PC-9 (cell line): ENCODE data around the gene USP43. TPM values are rescaled to one million over a fixed set of nuclear protein-coding genes. Genes with fewer than 3 reads are reported as not detected.

Source experiments
- BruUV-seq: library from RNA; stranded (reverse); fragments of 400-500 nt; replicated peaks from 2 replicates; lab custom pipeline; 2021; lab: Mats Ljungman, UMichigan
- CTCF ChIA-PET: fragments of 300-600 bp; sonication (Branson Sonifier 250); formaldehyde crosslinking; loops from one replicate; lab custom pipeline; 2022; ENCODE audit warnings: antibody characterized with exemption; lab: Charles Lee
- POLR2A ChIA-PET: fragments of 300-600 bp; sonication (Branson Sonifier 250); formaldehyde crosslinking; loops from one replicate; lab custom pipeline; 2022; ENCODE audit warnings: antibody characterized with exemption; ENCODE audit not compliant: unreplicated experiment; lab: Charles Lee
- DNase-seq, 2 experiments: peaks; one replicate each; pipeline versions ENCODE4 v3.0.0 to v3.0.0-alpha.2; 2015 to 2022; ENCODE audit warnings: mixed read lengths in 1 of 2
- H2AFZ ChIP-seq: fragments of 200-600 bp; sonication (generic); 2 replicates; pipeline ENCODE4 v1.8.1; 2017; ENCODE audit warnings: antibody characterized with exemption
- H3F3A ChIP-seq: fragments of 200-600 bp; sonication (generic); 2 replicates; pipeline ENCODE4 v1.8.1; 2017; ENCODE audit warnings: antibody characterized with exemption, mild to moderate bottlenecking, low read depth; ENCODE audit not compliant: insufficient read depth
- H3K27ac ChIP-seq: fragments of 200-600 bp; sonication (generic); 2 replicates; pipeline ENCODE4 v1.6.1; 2016; ENCODE audit warnings: mixed run types
- H3K27me3 ChIP-seq: fragments of 200-600 bp; sonication (generic); 2 replicates; pipeline ENCODE4 v1.6.1; 2016; ENCODE audit warnings: low read depth, mixed run types; ENCODE audit not compliant: insufficient read depth
- H3K36me3 ChIP-seq: fragments of 200-600 bp; sonication (generic); 2 replicates; pipeline ENCODE4 v1.6.1; 2016; ENCODE audit warnings: low read depth, mixed run types
- H3K4me1 ChIP-seq: fragments of 200-600 bp; sonication (generic); replicated peaks from 2 replicates; pipeline ENCODE4 v1.6.1; 2016; ENCODE audit warnings: mixed run types; ENCODE audit not compliant: insufficient read depth
- H3K4me2 ChIP-seq: fragments of 200-600 bp; sonication (generic); 2 replicates; pipeline ENCODE4 v1.6.1; 2017; ENCODE audit warnings: mixed run types
- H3K4me3 ChIP-seq: fragments of 200-600 bp; sonication (generic); 2 replicates; pipeline ENCODE4 v1.6.1; 2016; ENCODE audit warnings: mixed run types
- H3K79me2 ChIP-seq: fragments of 200-600 bp; sonication (generic); 2 replicates; pipeline ENCODE4 v1.6.1; 2017; ENCODE audit warnings: low read depth, mixed run types
- H3K9me2 ChIP-seq: fragments of 200-600 bp; sonication (generic); 2 replicates; pipeline ENCODE4 v1.8.1; 2017; ENCODE audit warnings: mild to moderate bottlenecking; ENCODE audit not compliant: insufficient read depth
- H3K9me3 ChIP-seq: fragments of 200-600 bp; sonication (generic); 2 replicates; pipeline ENCODE4 v1.8.1; 2016; ENCODE audit warnings: low read depth; ENCODE audit not compliant: insufficient read depth
- H4K20me1 ChIP-seq: fragments of 200-600 bp; sonication (generic); 2 replicates; pipeline ENCODE4 v1.8.1; 2017; ENCODE audit not compliant: insufficient read depth
- CTCF ChIP-seq: fragments of 200-600 bp; sonication (generic); conservative IDR thresholded peaks from 2 replicates; pipeline ENCODE4 v1.6.1; 2017; ENCODE audit warnings: mixed run types, antibody characterized with exemption, mild to moderate bottlenecking, moderate library complexity
- EZH2 ChIP-seq: fragments of 200-600 bp; sonication (generic); IDR thresholded peaks from 2 replicates; pipeline ENCODE4 v1.8.0; 2017; ENCODE audit warnings: antibody characterized with exemption, low read depth
- intact Hi-C: fragments of 100-400 bp; cut with micrococcal nuclease; formaldehyde crosslinking; loops from one replicate; pipeline ENCODE4 v1.10.0; 2022; ENCODE audit not compliant: unreplicated experiment
- total RNA-seq: library from RNA; stranded (reverse); gene quantifications from 2 replicates; pipeline ENCODE4 v1.2.3, GENCODE V29; 2021

The USP43 gene
- total RNA-seq, 1 experiment from 2014 or later = 16.0 TPM

DNA sequence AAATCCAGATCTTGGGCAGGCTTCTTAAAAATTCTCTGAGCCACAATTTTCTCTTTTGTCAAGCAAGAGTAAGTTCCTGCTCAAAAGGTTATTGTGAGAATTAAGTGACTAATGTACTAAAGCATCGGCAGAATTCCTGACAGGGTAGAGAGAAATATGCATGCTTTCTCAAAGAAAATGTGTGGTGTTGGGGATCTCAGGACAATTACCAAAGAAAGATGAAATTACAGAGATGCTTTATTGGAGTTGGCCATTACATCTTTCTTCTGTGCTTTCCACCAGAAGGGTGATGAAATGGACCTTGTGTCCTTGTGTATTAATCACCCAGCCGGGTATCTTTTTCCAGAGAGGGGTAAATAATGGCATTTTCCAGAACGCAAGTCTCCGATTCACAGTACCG lies 1.7 kb upstream of the USP43 start:
- POLR2A ChIA-PET = interaction anchor here (0.7 kb wide), 1 partner anchor 569 kb away, joined by 6 read pairs; no protein-coding TSS in a partner anchor
- no peaks in the 10 kb centered on the region for H3K9me3 ChIP-seq
- CTCF ChIA-PET = interaction anchor here (0.6 kb wide), 1 partner anchor 1834 kb away, joined by 4 read pairs; no protein-coding TSS in a partner anchor
- no TSS peak for BruUV-seq
- peaks cover 25% of the 10 kb centered on the region for H3K79me2 ChIP-seq
- H3K9me2 ChIP-seq = no peaks in the 10 kb centered on the region
- no peak overlapping the region for H3K4me3 ChIP-seq
- H3K27me3 ChIP-seq = no peaks in the 10 kb centered on the region
- no peak overlapping the region for H2AFZ ChIP-seq
- H4K20me1 ChIP-seq = no peaks in the 10 kb centered on the region
- H3K4me2 ChIP-seq = peak overlapping the region; percentile 86; the same call in 1 of the 2 replicates
- peaks cover 22% of the 10 kb centered on the region for H3K4me1 ChIP-seq
- H3F3A ChIP-seq = peaks cover 8% of the 10 kb centered on the region; the same call in 1 of the 2 replicates
- H3K36me3 ChIP-seq = no peaks in the 10 kb centered on the region
- H3K27ac ChIP-seq = no peak overlapping the region
- no peak for DNase-seq
- TF ChIP-seq CTCF (no peak), EZH2 (no peak)
- intact Hi-C loops = loop anchor here (1.0 to 10.0 kb wide), 5 partner anchors 26 to 281 kb away; partner anchors contain the start of gene CFAP52

DNA sequence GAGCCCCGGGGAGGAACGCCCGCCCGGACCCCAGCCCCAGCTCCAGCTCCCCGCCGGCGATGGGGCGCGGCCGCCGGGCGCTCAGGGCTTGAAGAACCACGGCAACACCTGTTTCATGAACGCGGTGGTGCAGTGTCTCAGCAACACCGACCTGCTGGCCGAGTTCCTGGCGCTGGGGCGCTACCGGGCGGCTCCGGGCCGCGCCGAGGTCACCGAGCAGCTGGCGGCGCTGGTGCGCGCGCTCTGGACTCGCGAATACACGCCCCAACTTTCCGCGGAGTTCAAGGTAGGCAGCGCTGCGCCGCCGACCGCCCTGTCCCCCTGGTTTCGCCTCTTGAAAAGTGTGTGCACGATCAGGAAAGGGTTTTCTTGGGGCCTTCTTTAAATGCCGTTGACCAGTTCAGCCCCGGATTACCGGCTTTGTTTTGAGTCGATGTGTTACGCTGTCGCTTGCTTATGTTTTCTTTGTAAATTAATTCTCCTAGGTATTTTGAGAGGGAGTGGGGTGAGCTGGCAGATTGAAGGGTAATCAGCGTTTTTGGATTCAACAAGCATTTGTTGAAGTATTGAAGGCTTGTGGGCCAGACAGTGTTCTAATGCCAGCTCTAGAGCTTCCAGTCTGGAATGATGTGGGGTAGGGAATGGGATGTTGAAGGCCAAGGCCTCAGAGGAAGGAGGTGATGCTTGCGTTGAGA lies 681 bp downstream of the USP43 start:
- Histone ChIP-seq H3K27ac (peak overlapping the region; percentile 92), H3K4me3 (peak overlapping the region; percentile 94), H3K27me3 (no peaks in the 10 kb centered on the region), H4K20me1 (no peaks in the 10 kb centered on the region), H3F3A (peaks cover 9% of the 10 kb centered on the region; the same call in 1 of the 2 replicates), H3K36me3 (no peaks in the 10 kb centered on the region), H3K9me2 (no peaks in the 10 kb centered on the region), H3K9me3 (no peaks in the 10 kb centered on the region), H2AFZ (peak overlapping the region; percentile 77), H3K4me1 (peaks cover 25% of the 10 kb centered on the region), H3K4me2 (peak overlapping the region; percentile 86), H3K79me2 (peaks cover 41% of the 10 kb centered on the region)
- TF ChIP-seq CTCF (no peak), EZH2 (no peak)
- POLR2A ChIA-PET = interaction anchor here (0.6 to 0.7 kb wide), 4 partner anchors 31 to 642 kb away, joined by 4 to 9 read pairs (median 5); no protein-coding TSS in a partner anchor
- intact Hi-C loops = loop anchor here (2.0 to 10.0 kb wide), 5 partner anchors 69 to 279 kb away; partner anchors contain the start of gene CFAP52
- no TSS peak for BruUV-seq
- peak; percentile 59 to 77 for DNase-seq
- CTCF ChIA-PET = interaction anchor here (0.6 to 1.4 kb wide), 2 partner anchors 23 to 75 kb away, joined by 5 read pairs; no protein-coding TSS in a partner anchor

GRCh38 chr17:9646546-9646885 lies 1.2 kb downstream of the USP43 start:
- Histone ChIP-seq H2AFZ (peak overlapping the region; percentile 77), H3K36me3 (no peaks in the 10 kb centered on the region), H3K27ac (peak overlapping the region; percentile 92), H3K4me3 (peak overlapping the region; percentile 94), H3K79me2 (peaks cover 45% of the 10 kb centered on the region), H3K27me3 (no peaks in the 10 kb centered on the region), H4K20me1 (no peaks in the 10 kb centered on the region), H3K9me2 (no peaks in the 10 kb centered on the region), H3K9me3 (no peaks in the 10 kb centered on the region), H3K4me2 (peak overlapping the region; percentile 86), H3F3A (peaks cover 9% of the 10 kb centered on the region; the same call in 1 of the 2 replicates), H3K4me1 (peaks cover 25% of the 10 kb centered on the region)
- ChIA-PET POLR2A (interaction anchor here (0.5 to 0.6 kb wide), 2 partner anchors 10 to 23 kb away, joined by 3 read pairs; no protein-coding TSS in a partner anchor), CTCF (interaction anchor here (0.6 to 1.4 kb wide), 2 partner anchors 22 to 75 kb away, joined by 5 read pairs; no protein-coding TSS in a partner anchor)
- DNase-seq = no peak
- intact Hi-C loops = loop anchor here (2.0 to 10.0 kb wide), 2 partner anchors 190 to 278 kb away; no protein-coding TSS in a partner anchor
- BruUV-seq = TSS peak; percentile 42
- TF ChIP-seq EZH2 (no peak), CTCF (no peak)
